Endothelial cell of umbilical vein (primary cell): ENCODE results near the gene POU2F3. TPM values are rescaled to one million over a fixed set of nuclear protein-coding genes. Genes with fewer than 3 reads are reported as not detected.

Experiments used
- BruUV-seq: library from RNA; stranded (reverse); fragments of 400-500 nt; replicated peaks from 2 replicates; lab custom pipeline; 2021; lab: Mats Ljungman, UMichigan
- CTCF ChIA-PET: fragments of 300-600, 350-600 bp; sonication (Branson Sonifier 250); formaldehyde crosslinking; loops from one replicate; lab custom pipeline; 2021; ENCODE audit warnings: antibody characterized with exemption, inconsistent platforms; lab: Charles Lee
- POLR2A ChIA-PET: fragments of 300-600, 350-600 bp; sonication (Branson Sonifier 250); formaldehyde crosslinking; loops from one replicate; lab custom pipeline; 2021; ENCODE audit warnings: antibody characterized with exemption, inconsistent platforms; lab: Charles Lee
- DNase-seq: peaks from one replicate; pipeline ENCODE4 v3.0.0-alpha.2; 2011; ENCODE audit warnings: low read depth, low spot score
- FAIRE-seq: peaks from 2 replicates; lab custom pipeline; 2011; peaks lifted over from hg19 to GRCh38; lab: Jason Lieb, UNC
- H2AFZ ChIP-seq: 2 replicates; pipeline ENCODE4 v1.6.0; 2012; ENCODE audit warnings: low read depth, low read length, control low read depth, inconsistent platforms
- H3K27ac ChIP-seq: 2 replicates; pipeline ENCODE4 v1.5.1; 2011; ENCODE audit warnings: low read depth, mild to moderate bottlenecking, control low read depth, low read length, moderate library complexity; ENCODE audit not compliant: insufficient read depth
- H3K27me3 ChIP-seq, 2 experiments: 2 replicates each; pipeline versions ENCODE4 v1.6.0 to v1.6.1; 2011; ENCODE audit warnings: low read length in 2 of 2, mixed read lengths in 1 of 2; ENCODE audit not compliant: control insufficient read depth in 2 of 2, insufficient read depth in 2 of 2
- H3K36me3 ChIP-seq, 2 experiments: 2 replicates in 1 of 2; 3 replicates in 1 of 2; pipeline ENCODE4 v1.5.1; 2011; ENCODE audit warnings: low read length in 2 of 2, mild to moderate bottlenecking in 1 of 2, moderate library complexity in 1 of 2; ENCODE audit not compliant: control insufficient read depth in 2 of 2, insufficient read depth in 2 of 2; ENCODE audit errors: extremely low read depth in 1 of 2
- H3K4me1 ChIP-seq: 3 replicates; pipeline ENCODE4 v1.5.1; 2011; ENCODE audit warnings: mild to moderate bottlenecking, low read length; ENCODE audit not compliant: control insufficient read depth, insufficient read depth; ENCODE audit errors: extremely low read depth
- H3K4me2 ChIP-seq: 2 replicates; pipeline ENCODE4 v1.6.1; 2011; ENCODE audit warnings: low read length, control low read depth, mixed read lengths; ENCODE audit not compliant: insufficient read depth
- H3K4me3 ChIP-seq, 3 experiments: fragments of 200-600 bp in 1 of 3; sonication (generic), shearing (Covaris generic) in 1 of 3; replicated peaks in 1 of 3; 2 replicates each; pipeline ENCODE4 v1.5.1; 2011 to 2016; ENCODE audit warnings: control low read depth in 3 of 3, low read length in 3 of 3, mild to moderate bottlenecking in 2 of 3, inconsistent platforms in 1 of 3, low read depth in 1 of 3, moderate library complexity in 1 of 3; ENCODE audit not compliant: insufficient read depth in 1 of 3
- H3K79me2 ChIP-seq: 2 replicates; pipeline ENCODE4 v1.6.0; 2012; ENCODE audit warnings: low read length, inconsistent platforms; ENCODE audit not compliant: control insufficient read depth, insufficient read depth
- H3K9ac ChIP-seq: replicated peaks from 2 replicates; pipeline ENCODE3; 2011; ENCODE audit warnings: low read length, control low read depth; ENCODE audit not compliant: insufficient read depth; ENCODE audit errors: extremely low read depth
- H3K9me1 ChIP-seq: replicated peaks from 3 replicates; pipeline ENCODE4 v1.6.0; 2011; ENCODE audit warnings: mild to moderate bottlenecking, low read length; ENCODE audit not compliant: control insufficient read depth, insufficient read depth; ENCODE audit errors: extremely low read depth
- H3K9me3 ChIP-seq: replicated peaks from 2 replicates; pipeline ENCODE4 v1.5.1; 2012; ENCODE audit warnings: low read length, inconsistent platforms; ENCODE audit not compliant: control insufficient read depth, insufficient read depth
- H4K20me1 ChIP-seq: replicated peaks from 2 replicates; pipeline ENCODE3; 2011; ENCODE audit warnings: mild to moderate bottlenecking, low read length; ENCODE audit not compliant: control insufficient read depth, insufficient read depth; ENCODE audit errors: extremely low read depth
- CTCF ChIP-seq, 2 donors: IDR thresholded peaks; 1 replicate in 1 of 2; 2 replicates in 1 of 2; pipeline ENCODE4 v1.5.1; 2011; ENCODE audit warnings: low read length in 2 of 2, mild to moderate bottlenecking in 2 of 2, moderate library complexity in 2 of 2, control low read depth in 1 of 2, inconsistent platforms in 1 of 2, low read depth in 1 of 2; ENCODE audit not compliant: insufficient read depth in 1 of 2; ENCODE audit errors: extremely low read depth in 1 of 2
- EZH2 ChIP-seq: IDR thresholded peaks from 2 replicates; pipeline ENCODE4 v1.6.1; 2012; ENCODE audit warnings: borderline replicate concordance, low read depth, mild to moderate bottlenecking, moderate library complexity, low read length, inconsistent platforms; ENCODE audit not compliant: severe bottlenecking
- FOS ChIP-seq: IDR thresholded peaks from 2 replicates; pipeline ENCODE4 v1.6.1; 2011; ENCODE audit warnings: mild to moderate bottlenecking, low read length, moderate library complexity, borderline replicate concordance; ENCODE audit not compliant: insufficient read depth
- GATA2 ChIP-seq: IDR thresholded peaks from 2 replicates; pipeline ENCODE4 v1.7.0; 2011; ENCODE audit warnings: low read depth, mild to moderate bottlenecking, moderate library complexity, mixed read lengths, low read length; ENCODE audit not compliant: insufficient read length, insufficient read depth
- JUN ChIP-seq: IDR thresholded peaks from 2 replicates; pipeline ENCODE4 v1.6.1; 2011; ENCODE audit warnings: borderline replicate concordance, low read depth; ENCODE audit not compliant: insufficient read length, insufficient read depth
- MAX ChIP-seq: IDR thresholded peaks from 2 replicates; pipeline ENCODE4 v1.6.1; 2011; ENCODE audit not compliant: insufficient read depth, insufficient read length
- MYC ChIP-seq: IDR thresholded peaks from one replicate; pipeline ENCODE4 v1.6.1; 2011; ENCODE audit warnings: mild to moderate bottlenecking, low read depth, low read length
- POLR2A ChIP-seq: IDR thresholded peaks from 2 replicates; pipeline ENCODE4 v1.6.1; 2012; ENCODE audit warnings: low read depth, mild to moderate bottlenecking, control low read depth, low read length
- POLR2AphosphoS5 ChIP-seq: IDR thresholded peaks from 2 replicates; pipeline ENCODE4 v1.6.1; 2012; ENCODE audit warnings: low read depth, mild to moderate bottlenecking, control low read depth, low read length, moderate library complexity; ENCODE audit not compliant: insufficient read depth
- dilution Hi-C: fragments of 300-500 bp; cut with MboI; formaldehyde crosslinking; loops from one replicate; pipeline ENCODE4 v1.15.0; 2019; ENCODE audit warnings: low sequenced_read_pairs; ENCODE audit not compliant: extremely low pct_ligation_motif_present
- intact Hi-C: fragments of 100-400 bp; cut with micrococcal nuclease; formaldehyde crosslinking; loops from one replicate; pipeline ENCODE4 v1.10.0; 2022
- polyA plus RNA-seq, 4 experiments: library from polyadenylated mRNA; depleted of rRNA in 3 of 4; stranded (reverse) in 3 of 4; unstranded in 1 of 4; fragments of >200 nt; gene quantifications; 2 replicates each; pipeline versions ENCODE4 v1.2.1 to v1.2.3, GENCODE V29; 2011 to 2012; ENCODE audit warnings: missing spikeins in 1 of 4
- total RNA-seq: library from RNA; stranded (reverse); gene quantifications from 2 replicates; pipeline ENCODE4 v1.2.3, GENCODE V29; 2021

The POU2F3 gene
- total and polyA plus RNA-seq, 2 donors (not counting 3 experiments of a cell fraction or from before 2014, with no cell fraction given): 0.06 TPM; not detected in 1

- Histone ChIP-seq H3K4me2 (no peak overlapping the region), H2AFZ (no peak overlapping the region), H4K20me1 (no peaks in the 10 kb centered on the region), H3K9me3 (no peaks in the 10 kb centered on the region), H3K27me3 (peaks cover 7 to 11% of the 10 kb centered on the region in 2 experiments), H3K79me2 (no peaks in the 10 kb centered on the region), H3K9ac (no peak overlapping the region), H3K27ac (no peak overlapping the region), H3K4me3 (no peak overlapping the region), H3K36me3 (no peaks in the 10 kb centered on the region), H3K9me1 (no peaks in the 10 kb centered on the region), H3K4me1 (no peaks in the 10 kb centered on the region)
- BruUV-seq: no TSS peak
- ChIA-PET CTCF (interaction anchor here (1.4 to 1.5 kb wide), 2 partner anchors 38 to 105 kb away, joined by 3 to 4 read pairs; no protein-coding TSS in a partner anchor), POLR2A (no interaction called here)
- FAIRE-seq (no peak), DNase-seq (no peak)
- dilution Hi-C loops: no loop called here
- TF ChIP-seq MYC (no peak), FOS (no peak), GATA2 (no peak), EZH2 (no peak), POLR2AphosphoS5 (no peak), CTCF (IDR thresholded peaks at IDR 0.05; ENCODE audit: extremely low read depth in 1 of 2, insufficient read depth in 1 of 2, low read depth in 1 of 2, low read length in 2 of 2) (no peak), MAX (no peak), JUN (no peak), POLR2A (no peak)
- intact Hi-C loops: no loop called here
These were observed 41.5 kb upstream of the POU2F3 start for GRCh38 chr11:120198403-120198786.
